Stimulated activated CD4-positive, alpha-beta T cell treated with anti-CD3 and anti-CD28 coated beads, Interleukin-15, amount 100 ng/mL, for 1 hour (primary cell): Measurements from ENCODE around the gene TRABD2B.

Source experiments
- DNase-seq, 2 donors: peaks; one replicate each; pipeline ENCODE4 v3.0.0-alpha.2; 2020; ENCODE audit warnings: low read depth in 1 of 2, low spot score in 1 of 2

TRABD2B gene

GRCh38 chr1:47835409-47835808, 161.8 kb downstream of the TRABD2B start:
- no peak for DNase-seq

- no peak for DNase-seq
These were observed 162.9 kb downstream of the TRABD2B start for GRCh38 chr1:47834326-47834725.

- DNase-seq, result no peak
These were observed 166.4 kb downstream of the TRABD2B start for GRCh38 chr1:47830641-47831333.

GRCh38 chr1:47830021-47830420, 167.2 kb downstream of the TRABD2B start:
- DNase-seq, result no peak

- DNase-seq, result no peak
These were observed 168.2 kb downstream of the TRABD2B start for GRCh38 chr1:47828978-47829377.

GRCh38 chr1:47827109-47827508, 170.1 kb downstream of the TRABD2B start:
- no peak for DNase-seq

GRCh38 chr1:47824716-47825115, 172.5 kb downstream of the TRABD2B start:
- DNase-seq, result no peak

- DNase-seq, result no peak
These were observed 172.9 kb downstream of the TRABD2B start for GRCh38 chr1:47824297-47824696.

GRCh38 chr1:47823040-47823808, 174.0 kb downstream of the TRABD2B start:
- no peak for DNase-seq

- DNase-seq, result no peak
These were observed 175.4 kb downstream of the TRABD2B start for GRCh38 chr1:47821760-47822159.

GRCh38 chr1:47819574-47819888, 177.7 kb downstream of the TRABD2B start:
- no peak for DNase-seq

GRCh38 chr1:47818682-47819573, 178.3 kb downstream of the TRABD2B start:
- no peak for DNase-seq

GRCh38 chr1:47817861-47818260, 179.3 kb downstream of the TRABD2B start:
- DNase-seq, result no peak

- no peak for DNase-seq
These were observed 180.7 kb downstream of the TRABD2B start for GRCh38 chr1:47816325-47817071.

GRCh38 chr1:47814612-47815395, 182.4 kb downstream of the TRABD2B start:
- no peak for DNase-seq

- no peak for DNase-seq
These were observed 183.2 kb downstream of the TRABD2B start for GRCh38 chr1:47813970-47814369.

GRCh38 chr1:47812904-47813514, 184.2 kb downstream of the TRABD2B start:
- DNase-seq, result no peak

- no peak for DNase-seq
These were observed 186.1 kb downstream of the TRABD2B start for GRCh38 chr1:47810964-47811682.
